ENCODE results near the gene KCNQ1.

KCNQ1 gene

DNA sequence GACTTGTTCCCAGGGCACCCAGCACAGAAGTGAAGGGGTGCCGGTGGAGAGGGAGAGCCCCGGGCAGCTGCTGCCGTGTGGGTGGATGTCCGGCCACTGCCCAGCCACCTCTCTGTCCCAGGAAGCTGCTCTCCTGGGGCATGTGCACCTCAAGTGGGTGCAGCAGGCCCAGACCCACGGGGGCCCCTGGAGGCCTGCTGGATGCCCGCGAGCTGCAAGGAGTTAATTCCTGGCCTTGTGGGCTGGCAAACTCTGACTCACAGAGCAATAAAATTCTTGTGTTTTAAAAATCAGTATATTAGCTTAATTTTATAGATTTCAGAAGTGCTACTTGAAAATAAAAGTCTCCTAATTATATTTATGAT is 292.4 kb downstream of the KCNQ1 start:
- TF ChIP-seq CTCF (conservative IDR thresholded peaks at IDR 0.05), result no peak
- no peak overlapping the region for H3K27ac ChIP-seq

DNA sequence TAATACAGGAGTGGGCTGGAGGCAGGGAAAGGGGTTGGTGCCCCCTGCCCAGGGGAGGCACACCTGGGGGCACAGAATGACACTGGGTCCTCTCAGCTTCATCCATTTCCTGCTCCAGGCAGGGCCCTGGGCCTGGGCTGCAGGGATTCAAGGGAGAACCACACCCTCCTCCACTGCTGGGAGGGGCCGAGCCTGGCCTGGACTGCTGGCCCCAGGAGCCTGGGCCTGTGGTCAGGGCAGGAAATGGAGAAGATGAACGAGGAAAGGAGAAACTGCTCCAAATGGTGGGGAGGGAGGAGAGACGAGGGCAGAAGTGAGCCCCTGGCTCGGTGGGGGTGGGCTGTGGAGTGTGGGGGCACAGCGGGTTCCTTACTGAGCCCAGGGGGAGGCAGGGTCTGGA is 293.1 kb downstream of the KCNQ1 start:
- no peak for TF ChIP-seq CTCF (conservative IDR thresholded peaks at IDR 0.05)
- H3K27ac ChIP-seq, result no peak overlapping the region

GRCh38 chr11:2738551-2739431 is 294.0 kb downstream of the KCNQ1 start:
- H3K27ac ChIP-seq, result no peak overlapping the region
- no peak for TF ChIP-seq CTCF (conservative IDR thresholded peaks at IDR 0.05)

DNA sequence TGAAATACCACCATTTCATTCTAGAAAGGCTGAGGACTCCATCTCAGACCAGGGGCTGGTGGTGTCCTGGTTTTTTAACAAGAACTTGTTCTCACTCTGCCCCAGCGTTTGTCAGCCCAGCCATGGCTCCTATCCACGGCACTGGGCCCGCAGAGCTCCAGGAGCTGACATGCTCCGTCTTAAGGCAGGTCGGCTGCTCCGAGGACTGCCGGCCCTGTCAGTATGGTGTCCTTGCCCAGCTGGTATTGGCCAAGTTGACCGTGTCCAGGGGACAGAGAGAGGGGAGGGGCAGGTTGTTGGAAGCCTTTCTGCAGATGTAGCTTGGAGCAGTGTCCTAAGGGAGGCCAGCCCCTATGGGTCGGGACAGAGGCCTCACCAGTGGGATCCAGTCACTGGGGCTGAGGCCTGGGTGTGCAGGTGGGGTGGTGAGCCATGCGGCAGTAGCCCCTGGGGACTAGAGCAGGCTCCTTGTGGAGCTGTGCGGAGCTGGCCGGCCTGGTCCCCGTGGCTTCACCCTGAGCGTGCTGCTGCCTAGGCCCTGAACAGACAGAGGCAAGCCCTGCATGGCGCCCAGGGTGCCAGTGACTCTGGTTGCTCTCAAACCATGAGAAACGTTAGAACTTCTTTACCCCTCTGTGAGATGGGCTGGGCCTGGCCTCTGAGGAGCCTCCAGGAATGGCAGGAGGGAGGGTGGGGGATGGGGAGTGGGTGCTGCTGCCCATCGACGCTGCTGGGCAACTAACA is 294.9 kb downstream of the KCNQ1 start:
- no peak for TF ChIP-seq CTCF (conservative IDR thresholded peaks at IDR 0.05)
- no peak overlapping the region for H3K27ac ChIP-seq

DNA sequence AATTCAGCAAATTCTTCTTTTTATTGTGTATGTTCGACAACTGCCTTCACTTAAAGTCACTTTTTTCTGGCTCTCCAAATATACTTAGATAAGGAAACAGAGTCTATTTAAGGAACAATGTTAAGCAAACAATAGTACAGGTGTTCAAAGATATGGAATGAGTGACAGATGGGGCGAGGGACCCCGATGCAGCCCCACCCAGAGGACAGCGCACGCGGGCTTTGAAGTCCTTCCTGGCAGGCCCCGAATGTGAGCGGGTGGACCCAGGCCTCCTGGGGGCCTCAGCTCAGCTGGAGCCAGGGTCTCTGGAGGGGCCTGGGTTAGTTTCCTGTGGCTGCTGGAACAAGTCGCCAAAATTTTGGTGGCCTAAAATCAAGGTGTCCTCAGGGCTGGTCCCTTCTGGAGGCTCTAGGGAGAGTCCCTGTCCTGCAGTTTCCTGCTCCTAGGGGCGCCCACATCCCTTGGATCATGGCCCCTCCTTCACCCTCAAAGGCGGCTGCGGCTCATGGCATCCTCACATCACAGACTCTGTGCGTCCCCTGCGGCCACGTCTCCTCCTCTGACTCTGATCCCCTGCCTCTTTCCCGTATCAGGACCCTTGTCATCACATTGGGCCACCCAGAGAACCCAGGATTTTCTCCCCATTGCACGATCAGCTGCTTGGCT is 295.6 kb downstream of the KCNQ1 start:
- H3K27ac ChIP-seq, result no peak overlapping the region
- no peak for TF ChIP-seq CTCF (conservative IDR thresholded peaks at IDR 0.05)

DNA sequence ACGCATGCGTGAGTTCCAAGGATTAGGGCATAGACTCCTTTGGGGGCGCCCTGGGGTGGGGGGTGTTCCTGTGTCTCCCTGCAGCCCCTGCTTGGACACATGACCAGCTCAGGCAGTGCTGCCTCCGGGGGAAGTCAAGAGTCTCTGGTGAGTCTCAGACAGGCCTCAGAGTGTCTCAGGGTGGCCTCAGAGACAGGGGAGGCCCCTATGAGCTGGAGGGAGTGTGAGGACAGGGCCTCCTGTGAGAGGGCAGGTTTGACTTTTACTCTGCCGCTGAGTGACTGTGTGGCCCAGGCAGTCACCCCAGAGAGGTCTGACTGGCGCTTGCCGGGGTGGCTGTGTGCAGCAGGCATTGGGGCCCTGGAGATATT is 296.2 kb downstream of the KCNQ1 start:
- no peak overlapping the region for H3K27ac ChIP-seq
- no peak for TF ChIP-seq CTCF (conservative IDR thresholded peaks at IDR 0.05)

Measured in VCaP (cell line).